Activated gamma-delta T cell (primary cell): ENCODE results near the gene UROD.
"Not testable (repeated sequence)": the region's sequence is repeated elsewhere in the genome, so short reads cannot be mapped to it uniquely, and the experiment has no call there.

Experiments used
- DNase-seq: peaks from one replicate; lab custom pipeline; 2025; lab: John Stamatoyannopoulos, UW
- total RNA-seq, 2 donors: gene quantifications; one replicate each; lab custom pipeline; 2026; lab: John Stamatoyannopoulos, UW

Gene UROD
- total RNA-seq: 54.8 to 61.7 reads per million in 2 donors

GRCh38 chr1:45011837-45012638 lies at the start of gene UROD:
UROD (plus strand) TSS chr1:45012254; CDS start chr1:45012266, 12 bp downstream.
- DNase-seq: peak; percentile 50

GRCh38 chr1:44962729-44963128 lies 49.3 kb upstream of the UROD start:
- no peak for DNase-seq

GRCh38 chr1:44964396-44964795 lies 47.7 kb upstream of the UROD start:
- DNase-seq: no peak

- no peak for DNase-seq
Observed at GRCh38 chr1:44970317-44970716, 41.7 kb upstream of the UROD start.

- no peak for DNase-seq
Observed at GRCh38 chr1:44973645-44974044, 38.4 kb upstream of the UROD start.

GRCh38 chr1:44976252-44976651 lies 35.8 kb upstream of the UROD start:
- DNase-seq: no peak

- not testable (repeated sequence) for DNase-seq
Observed at GRCh38 chr1:44977372-44977771, 34.7 kb upstream of the UROD start.

GRCh38 chr1:44985747-44986359 lies 26.2 kb upstream of the UROD start:
- no peak for DNase-seq

- no peak for DNase-seq
Observed at GRCh38 chr1:44988531-44989156, 23.4 kb upstream of the UROD start.

- DNase-seq: no peak
Observed at GRCh38 chr1:44994309-44994898, 17.6 kb upstream of the UROD start.

- no peak for DNase-seq
Observed at GRCh38 chr1:44995467-44996238, 16.4 kb upstream of the UROD start.

- no peak for DNase-seq
Observed at GRCh38 chr1:44999232-44999631, 12.8 kb upstream of the UROD start.

- DNase-seq: no peak
Observed at GRCh38 chr1:45001011-45001481, 11.0 kb upstream of the UROD start.

- DNase-seq: not testable (repeated sequence)
Observed at GRCh38 chr1:45001576-45001975, 10.5 kb upstream of the UROD start.

- no peak for DNase-seq
Observed at GRCh38 chr1:45002650-45003645, 9.1 kb upstream of the UROD start.

GRCh38 chr1:45003741-45004140 lies 8.3 kb upstream of the UROD start:
- no peak for DNase-seq

- DNase-seq: no peak
Observed at GRCh38 chr1:45004281-45004920, 7.7 kb upstream of the UROD start.

GRCh38 chr1:45005761-45006160 lies 6.3 kb upstream of the UROD start:
- DNase-seq: no peak

- no peak for DNase-seq
Observed at GRCh38 chr1:45007311-45007710, 4.7 kb upstream of the UROD start.

- no peak for DNase-seq
Observed at GRCh38 chr1:45008076-45008475, 4.0 kb upstream of the UROD start.
